HG02678 (cell line): ENCODE results near the gene ACKR4.
"Not testable (repeated sequence)": the region's sequence is repeated elsewhere in the genome, so short reads cannot be mapped to it uniquely, and the experiment has no call there.

Experiments
- ATAC-seq: cut with Tn5 transposase; IDR thresholded peaks from one replicate; pipeline ENCODE4 v1.9.1; 2021; ENCODE audit warnings: mild to moderate bottlenecking, moderate library complexity; ENCODE audit not compliant: unreplicated experiment

ACKR4 gene

DNA sequence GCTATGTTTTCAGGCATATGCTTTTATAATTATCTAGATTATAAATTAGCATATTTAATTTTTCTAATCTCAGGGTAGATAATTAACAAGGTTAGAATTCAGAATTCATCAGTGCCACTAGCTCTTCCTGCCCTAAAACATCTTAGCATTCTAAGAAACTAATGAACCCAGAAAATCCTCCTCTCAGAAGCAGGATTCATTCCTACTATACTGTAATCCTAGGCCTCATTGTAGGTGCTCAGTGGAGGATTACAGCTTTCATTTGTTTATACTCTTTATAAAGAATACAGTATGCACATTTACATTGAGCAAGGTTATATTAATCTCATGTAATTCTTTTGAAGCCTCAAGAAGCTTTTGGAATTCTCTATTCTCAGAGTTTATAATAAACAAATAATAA lies 41.6 kb downstream of the ACKR4 start:
- no peak for ATAC-seq

DNA sequence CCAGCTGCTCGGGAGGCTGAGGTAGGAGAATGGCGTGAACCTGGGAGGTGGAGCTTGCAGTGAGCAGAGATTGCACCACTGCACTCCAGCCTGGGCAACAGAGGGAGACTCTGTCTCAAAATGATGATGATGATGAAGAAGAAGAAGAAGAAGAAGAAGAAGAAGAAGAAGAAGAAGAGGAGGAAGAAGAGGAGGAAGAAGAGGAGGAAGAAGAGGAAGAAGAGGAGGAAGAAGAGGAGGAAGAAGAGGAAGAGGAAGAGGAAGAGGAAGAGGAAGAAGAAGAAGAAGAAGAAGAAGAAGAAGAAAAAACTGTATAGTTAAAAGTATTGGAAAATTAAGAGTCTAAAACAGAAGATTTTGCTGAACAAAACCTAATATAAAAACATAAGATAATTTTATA lies 44.4 kb downstream of the ACKR4 start:
- not testable (repeated sequence) for ATAC-seq

DNA sequence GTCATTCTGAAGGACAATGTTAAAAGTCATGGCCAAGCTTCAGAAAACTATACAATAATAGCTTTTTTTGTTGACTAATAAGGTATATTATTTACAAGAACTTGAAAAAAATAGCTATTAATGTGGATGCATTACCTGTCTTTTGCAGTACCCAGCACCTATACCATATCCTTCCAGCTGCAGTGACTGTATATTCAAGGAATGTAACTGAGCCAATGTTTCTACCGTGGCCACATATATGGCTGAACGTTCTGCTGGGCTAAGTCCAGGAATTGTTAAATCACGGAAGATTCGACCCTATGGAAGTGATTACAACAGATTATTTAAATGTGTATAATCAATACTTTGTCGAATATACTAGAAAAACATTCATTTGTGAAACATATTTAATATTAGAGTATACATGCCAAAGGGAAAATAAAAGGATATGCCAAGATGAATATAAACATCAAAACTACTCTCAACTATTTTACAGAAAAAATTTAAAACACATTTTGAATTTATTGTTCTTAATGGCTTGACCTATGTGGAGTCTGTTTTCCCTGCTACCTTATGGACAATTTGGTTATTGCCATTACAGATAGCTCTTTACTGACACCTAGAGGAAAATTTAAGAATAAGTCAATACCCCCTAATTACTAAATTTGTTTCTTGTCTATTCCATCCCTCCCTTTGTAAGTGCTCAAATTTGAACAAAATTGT lies 44.9 kb downstream of the ACKR4 start:
- no peak for ATAC-seq

DNA sequence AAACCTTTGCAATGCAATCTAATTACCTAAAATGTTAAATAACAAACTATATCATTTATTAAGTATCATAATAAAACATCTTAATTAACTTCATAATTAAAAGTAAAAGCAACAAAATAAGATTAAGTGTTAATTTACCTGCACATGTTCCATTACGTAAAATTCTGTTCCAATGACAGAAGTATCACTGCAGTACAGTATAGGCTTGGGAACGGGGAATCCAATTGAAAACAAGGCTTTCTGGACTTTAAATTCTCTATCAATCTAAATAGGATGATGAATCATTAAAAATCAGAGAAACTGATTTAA lies 45.4 kb downstream of the ACKR4 start:
- ATAC-seq: no peak

DNA sequence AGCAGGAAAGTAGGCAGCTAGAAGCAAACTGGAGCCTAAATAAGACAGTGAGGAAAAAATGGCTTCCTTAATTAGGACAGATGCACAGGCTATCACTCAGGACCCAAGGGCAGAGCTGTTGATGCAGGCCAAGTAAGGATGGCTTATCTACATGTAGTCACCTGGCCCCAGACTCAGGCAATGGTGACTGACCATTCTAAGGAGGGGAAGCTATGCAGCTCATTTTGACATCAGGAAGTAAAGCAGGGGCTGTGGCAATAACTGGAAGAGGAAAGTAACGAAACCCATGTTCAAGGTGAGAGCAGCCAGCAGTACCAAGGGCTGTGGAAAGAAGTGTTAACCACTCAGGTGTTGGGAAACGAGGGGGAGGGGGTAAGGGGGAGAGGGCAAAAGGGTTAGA lies 46.3 kb downstream of the ACKR4 start:
- ATAC-seq: no peak

DNA sequence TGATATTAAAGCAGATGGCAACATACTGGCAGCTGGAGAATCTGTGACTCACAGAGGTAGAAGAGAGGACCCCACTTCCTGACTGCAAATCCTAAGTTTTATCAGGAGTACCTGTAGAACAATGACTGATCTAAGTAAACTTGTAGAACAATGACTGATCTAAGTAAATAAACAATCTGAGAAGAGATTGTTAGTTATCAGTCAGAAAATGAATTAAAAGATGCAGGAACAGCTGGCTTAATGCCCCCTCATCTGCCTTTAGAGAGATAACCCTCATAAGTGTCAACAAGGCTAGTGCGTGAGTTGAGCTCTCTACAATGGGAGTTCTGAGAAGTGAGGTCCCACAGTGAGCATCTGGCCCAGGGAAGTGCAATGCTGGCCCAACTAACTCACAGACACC lies 48.0 kb downstream of the ACKR4 start:
- ATAC-seq: no peak

DNA sequence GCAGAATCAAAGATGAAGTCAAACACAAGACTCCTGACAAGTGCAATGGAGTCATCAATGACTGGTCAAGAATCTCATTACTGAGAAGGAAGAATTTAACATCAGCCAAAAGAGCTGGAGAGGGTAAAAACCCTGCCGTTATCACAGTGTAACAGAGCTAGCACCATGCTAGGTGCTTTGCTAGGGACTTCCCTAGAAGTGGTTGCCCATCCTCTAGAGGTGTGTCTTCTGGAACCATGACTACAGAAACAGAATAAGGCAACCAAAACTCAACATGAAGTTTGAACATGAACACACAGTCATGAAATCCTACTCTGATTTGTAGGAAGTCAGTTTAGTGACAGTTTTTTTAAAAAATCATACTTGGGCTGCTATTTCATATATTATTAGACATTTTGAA lies 53.1 kb downstream of the ACKR4 start:
- ATAC-seq: no peak
